DOHH2 (cell line): Measurements from ENCODE around the gene ZBTB38.

Experiments used
- H3F3A ChIP-seq: fragments of 200-600 bp; sonication (generic), shearing (Covaris generic); 2 replicates; pipeline ENCODE4 v1.6.0; 2016; ENCODE audit warnings: antibody characterized with exemption, mild to moderate bottlenecking; ENCODE audit not compliant: control insufficient read depth, insufficient read depth
- H3K27ac ChIP-seq: fragments of 200-600 bp; sonication (generic); 2 replicates; pipeline ENCODE4 v1.5.1; 2014; ENCODE audit warnings: low read depth, mild to moderate bottlenecking, low read length, moderate library complexity
- H3K27me3 ChIP-seq: fragments of 200-600 bp; sonication (generic); 2 replicates; pipeline ENCODE4 v1.6.1; 2014; ENCODE audit warnings: mild to moderate bottlenecking, low read length, mixed read lengths; ENCODE audit not compliant: control insufficient read depth
- H3K36me3 ChIP-seq: fragments of 200-600 bp; sonication (generic); 2 replicates; pipeline ENCODE4 v1.6.1; 2014; ENCODE audit warnings: mild to moderate bottlenecking, low read length, moderate library complexity, mixed read lengths; ENCODE audit not compliant: control insufficient read depth
- H3K4me1 ChIP-seq: fragments of 200-600 bp; sonication (generic); 2 replicates; pipeline ENCODE4 v1.6.1; 2014; ENCODE audit warnings: mild to moderate bottlenecking, low read length, mixed read lengths; ENCODE audit not compliant: control insufficient read depth
- H3K4me2 ChIP-seq: fragments of 200-600 bp; sonication (generic); 2 replicates; pipeline ENCODE4 v1.6.0; 2014; ENCODE audit warnings: mild to moderate bottlenecking, low read length, moderate library complexity
- H3K4me3 ChIP-seq: fragments of 200-600 bp; sonication (generic); 2 replicates; pipeline ENCODE4 v1.5.1; 2014; ENCODE audit warnings: mild to moderate bottlenecking, low read length, mixed read lengths
- H3K79me2 ChIP-seq: fragments of 200-600 bp; sonication (generic); 2 replicates; pipeline ENCODE4 v1.6.1; 2014; ENCODE audit warnings: mild to moderate bottlenecking, low read length, mixed read lengths; ENCODE audit not compliant: control insufficient read depth
- H3K9me2 ChIP-seq: fragments of 200-600 bp; sonication (generic); replicated peaks from 2 replicates; pipeline ENCODE4 v1.6.1; 2014; ENCODE audit warnings: mild to moderate bottlenecking, low read length, mixed read lengths; ENCODE audit not compliant: control insufficient read depth
- H3K9me3 ChIP-seq: fragments of 200-600 bp; sonication (generic); 2 replicates; pipeline ENCODE4 v1.6.1; 2014; ENCODE audit warnings: antibody characterized with exemption, low read length, mixed read lengths; ENCODE audit not compliant: control insufficient read depth, insufficient read depth
- H4K20me1 ChIP-seq: fragments of 200-600 bp; sonication (generic); 2 replicates; pipeline ENCODE4 v1.6.0; 2014; ENCODE audit warnings: low read depth, mild to moderate bottlenecking, antibody characterized with exemption, low read length, moderate library complexity; ENCODE audit not compliant: control insufficient read depth, insufficient read depth
- CTCF ChIP-seq: fragments of 200-600 bp; sonication (generic); IDR thresholded peaks from one replicate; pipeline ENCODE4 v1.5.1; 2014; ENCODE audit warnings: antibody characterized with exemption, mild to moderate bottlenecking, low read depth, low read length; ENCODE audit not compliant: poor library complexity, severe bottlenecking
- EZH2phosphoT487 ChIP-seq: fragments of 200-600 bp; sonication (generic); IDR thresholded peaks from 2 replicates; pipeline ENCODE4 v1.6.1; 2017; ENCODE audit warnings: borderline replicate concordance, mild to moderate bottlenecking, antibody characterized with exemption, low read length, moderate library complexity, mixed read lengths

Gene ZBTB38

GRCh38 chr3:141337523-141337854, 30.8 kb upstream of the ZBTB38 start:
- no peaks in the 10 kb centered on the region for H3F3A ChIP-seq
- peaks cover 12% of the 10 kb centered on the region for H3K4me1 ChIP-seq
- H3K4me2 ChIP-seq = peak overlapping the region; percentile 50

DNA sequence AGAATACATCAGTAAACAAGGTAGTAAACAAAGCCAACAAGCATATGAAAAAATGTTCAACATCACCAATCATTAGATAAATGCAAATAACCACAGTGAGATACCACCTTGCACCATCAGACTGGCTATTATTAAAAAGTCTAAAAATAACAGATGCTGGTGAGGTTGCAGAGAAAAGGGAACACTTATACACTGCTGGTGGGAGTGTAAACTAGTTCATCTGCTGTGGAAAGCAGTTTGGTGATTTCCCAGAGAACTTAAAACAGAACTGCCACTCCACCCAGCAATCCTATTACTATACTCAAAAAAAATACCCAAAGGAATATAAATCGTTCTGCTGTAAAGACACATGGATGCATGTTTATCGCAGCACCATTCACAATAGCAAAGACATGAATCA, 30.3 kb upstream of the ZBTB38 start:
- H3K79me2 ChIP-seq = no peaks in the 10 kb centered on the region
- H3K4me3 ChIP-seq = no peak overlapping the region
- H3K4me1 ChIP-seq = peaks cover 12% of the 10 kb centered on the region
- H3F3A ChIP-seq = no peaks in the 10 kb centered on the region
- no peak overlapping the region for H3K4me2 ChIP-seq
- H4K20me1 ChIP-seq = no peaks in the 10 kb centered on the region
- H3K27ac ChIP-seq = no peak overlapping the region
- H3K9me2 ChIP-seq = no peaks in the 10 kb centered on the region
- no peaks in the 10 kb centered on the region for H3K27me3 ChIP-seq
- no peaks in the 10 kb centered on the region for H3K36me3 ChIP-seq
- TF ChIP-seq EZH2phosphoT487 = no peak
- TF ChIP-seq CTCF = no peak
- H3K9me3 ChIP-seq = no peaks in the 10 kb centered on the region

More at GRCh38 chr3:141337523-141337854, 30.8 kb upstream of the ZBTB38 start:
- Histone ChIP-seq H4K20me1 (no peaks in the 10 kb centered on the region), H3K79me2 (no peaks in the 10 kb centered on the region), H3K4me3 (0 out of 2 replicates have a peak overlapping the region, but pooled peaks have one; percentile 28), H3K27me3 (no peaks in the 10 kb centered on the region), H3K27ac (no peak overlapping the region), H3K9me2 (no peaks in the 10 kb centered on the region), H3K9me3 (no peaks in the 10 kb centered on the region), H3K36me3 (no peaks in the 10 kb centered on the region)
- no peak for TF ChIP-seq CTCF
- TF ChIP-seq EZH2phosphoT487 = no peak

DNA sequence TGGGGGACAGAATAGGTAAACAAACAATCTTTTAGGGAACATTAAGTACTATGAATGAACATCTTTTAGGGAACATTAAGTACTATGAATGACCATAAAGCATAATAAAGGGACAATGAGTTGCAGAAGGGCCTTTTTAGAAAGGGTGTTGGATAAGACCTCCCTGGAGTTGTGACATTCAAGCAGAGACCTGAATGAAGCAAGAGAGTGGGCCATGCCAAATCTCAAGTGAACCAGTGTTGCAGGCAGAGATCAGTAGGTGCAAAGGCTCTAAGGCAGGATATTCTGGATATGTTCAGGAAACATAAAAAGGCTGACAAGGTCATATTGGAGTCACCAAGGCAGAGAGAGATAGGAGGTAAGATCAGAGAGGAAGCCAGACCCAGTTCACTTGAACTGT, 29.4 kb upstream of the ZBTB38 start:
- Histone ChIP-seq H3K9me3 (no peaks in the 10 kb centered on the region), H3K79me2 (no peaks in the 10 kb centered on the region), H3K4me2 (no peak overlapping the region), H3K4me1 (peaks cover 12% of the 10 kb centered on the region), H3K27ac (no peak overlapping the region), H3K4me3 (no peak overlapping the region), H3K27me3 (no peaks in the 10 kb centered on the region), H3K36me3 (no peaks in the 10 kb centered on the region), H3K9me2 (no peaks in the 10 kb centered on the region), H4K20me1 (no peaks in the 10 kb centered on the region), H3F3A (no peaks in the 10 kb centered on the region)
- TF ChIP-seq CTCF (no peak), EZH2phosphoT487 (no peak)

DNA sequence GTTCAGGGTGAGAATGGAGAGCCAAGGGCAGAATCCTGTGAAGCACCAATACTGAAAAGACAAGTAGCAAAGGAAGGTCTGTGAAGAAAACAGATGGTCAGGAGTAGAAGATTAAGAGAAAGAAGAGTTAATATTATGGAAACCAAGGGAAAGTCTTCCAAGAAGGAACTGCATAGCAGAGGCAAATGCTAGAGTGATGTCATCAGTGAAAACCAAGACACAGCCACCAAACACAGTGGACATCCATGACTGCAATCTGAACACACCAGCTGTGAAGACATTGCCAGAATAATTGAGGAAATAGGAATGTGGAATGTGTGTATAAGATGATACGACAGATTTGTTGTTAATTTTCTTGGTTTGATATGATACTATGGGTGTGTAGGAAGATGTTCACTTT, 26.8 kb upstream of the ZBTB38 start:
- H3K9me3 ChIP-seq = no peaks in the 10 kb centered on the region
- H3K27me3 ChIP-seq = no peaks in the 10 kb centered on the region
- peaks cover 11% of the 10 kb centered on the region for H3K4me1 ChIP-seq
- no peak overlapping the region for H3K4me2 ChIP-seq
- H3F3A ChIP-seq = no peaks in the 10 kb centered on the region
- no peaks in the 10 kb centered on the region for H3K36me3 ChIP-seq
- H3K9me2 ChIP-seq = no peaks in the 10 kb centered on the region
- H3K4me3 ChIP-seq = no peak overlapping the region
- TF ChIP-seq EZH2phosphoT487 (no peak), CTCF (no peak)
- no peaks in the 10 kb centered on the region for H3K79me2 ChIP-seq
- H3K27ac ChIP-seq = no peak overlapping the region
- no peaks in the 10 kb centered on the region for H4K20me1 ChIP-seq
